PFSK-1 (cell line): ENCODE measurements around the gene ABHD17A.

Experiments used
- REST ChIP-seq, 2 experiments: IDR thresholded peaks; 2 replicates each; pipeline versions ENCODE4 v1.6.1 to v1.8.0; 2011 to 2012; ENCODE audit warnings: low read depth in 2 of 2, low read length in 2 of 2, control low read depth in 1 of 2, inconsistent platforms in 1 of 2, mild to moderate bottlenecking in 1 of 2, moderate library complexity in 1 of 2; ENCODE audit not compliant: insufficient read depth in 1 of 2
- SIN3A ChIP-seq: IDR thresholded peaks from 2 replicates; pipeline ENCODE4 v1.6.1; 2012; ENCODE audit warnings: mild to moderate bottlenecking, low read length, moderate library complexity, borderline replicate concordance; ENCODE audit not compliant: insufficient read depth
- TAF1 ChIP-seq: IDR thresholded peaks from 2 replicates; pipeline ENCODE4 v1.6.1; 2012; ENCODE audit warnings: low read length, control low read depth, borderline replicate concordance; ENCODE audit not compliant: insufficient read depth

GRCh38 chr19:1851654-1852580 lies 33.4 kb downstream of the ABHD17A start:
- TF ChIP-seq TAF1 (no peak), REST (IDR thresholded peaks at IDR 0.05; ENCODE audit: insufficient read depth in 1 of 2, low read depth in 2 of 2, low read length in 2 of 2) (no peak), SIN3A (no peak)
